ENCODE measurements around the gene FAM162A.
"Not testable (repeated sequence)": the region's sequence is repeated elsewhere in the genome, so short reads cannot be mapped to it uniquely, and the experiment has no call there.

Gene FAM162A

GRCh38 chr3:122430371-122430770, 46.4 kb downstream of the FAM162A start:
- H3K9ac ChIP-seq (ENCODE audit: low read length): no peak overlapping the region
- H3K27me3 ChIP-seq (ENCODE audit: low read depth, low read length): no peaks in the 10 kb centered on the region
- H3K4me1 ChIP-seq (ENCODE audit: low read length): peaks cover 12% of the 10 kb centered on the region
- H2AFZ ChIP-seq (ENCODE audit: low read depth, low read length): no peak overlapping the region
- H3K27ac ChIP-seq (ENCODE audit: low read length): no peak overlapping the region
- H3K36me3 ChIP-seq (replicated peaks; ENCODE audit: low read depth, low read length): peaks cover 54% of the 10 kb centered on the region
- no peak overlapping the region for H3K4me2 ChIP-seq (ENCODE audit: low read length)
- no peaks in the 10 kb centered on the region for H3K9me3 ChIP-seq (ENCODE audit: insufficient read depth, low read length)
- H4K20me1 ChIP-seq (ENCODE audit: insufficient read depth, low read length): no peaks in the 10 kb centered on the region
- TF ChIP-seq EZH2phosphoT487 (IDR thresholded peaks at IDR 0.05; ENCODE audit: low read depth) (no peak), CTCF (IDR thresholded peaks at IDR 0.05; ENCODE audit: low read depth, low read length) (no peak)
- no peak overlapping the region for H3K4me3 ChIP-seq (ENCODE audit: low read length)
- H3K79me2 ChIP-seq (ENCODE audit: low read length): no peaks in the 10 kb centered on the region

GRCh38 chr3:122435950-122436349, 52.0 kb downstream of the FAM162A start:
- H3K79me2 ChIP-seq (ENCODE audit: low read length): no peaks in the 10 kb centered on the region
- peaks cover 38% of the 10 kb centered on the region for H3K36me3 ChIP-seq (replicated peaks; ENCODE audit: low read depth, low read length)
- no peak overlapping the region for H3K9ac ChIP-seq (ENCODE audit: low read length)

GRCh38 chr3:122443090-122443489, 59.1 kb downstream of the FAM162A start:
- no peak overlapping the region for H3K9ac ChIP-seq (ENCODE audit: low read length)
- no peaks in the 10 kb centered on the region; the same call in 1 of the 2 replicates for H3K4me1 ChIP-seq (ENCODE audit: low read length)
- H3K79me2 ChIP-seq (ENCODE audit: low read length): peaks cover 2% of the 10 kb centered on the region; the same call in 1 of the 2 replicates
- TF ChIP-seq EZH2phosphoT487 (IDR thresholded peaks at IDR 0.05; ENCODE audit: low read depth): no peak
- no peak for TF ChIP-seq CTCF (IDR thresholded peaks at IDR 0.05; ENCODE audit: low read depth, low read length)
- no peaks in the 10 kb centered on the region for H4K20me1 ChIP-seq (ENCODE audit: insufficient read depth, low read length)
- no peaks in the 10 kb centered on the region for H3K9me3 ChIP-seq (ENCODE audit: insufficient read depth, low read length)
- no peak overlapping the region for H3K4me2 ChIP-seq (ENCODE audit: low read length)
- H3K4me3 ChIP-seq (ENCODE audit: low read length): no peak overlapping the region
- no peak overlapping the region for H3K27ac ChIP-seq (ENCODE audit: low read length)
- peaks cover 19% of the 10 kb centered on the region for H3K36me3 ChIP-seq (replicated peaks; ENCODE audit: low read depth, low read length)
- H3K27me3 ChIP-seq (ENCODE audit: low read depth, low read length): no peaks in the 10 kb centered on the region
- no peak overlapping the region for H2AFZ ChIP-seq (ENCODE audit: low read depth, low read length)

More at GRCh38 chr3:122435950-122436349, 52.0 kb downstream of the FAM162A start:
- TF ChIP-seq CTCF (IDR thresholded peaks at IDR 0.05; ENCODE audit: low read depth, low read length) (no peak), EZH2phosphoT487 (IDR thresholded peaks at IDR 0.05; ENCODE audit: low read depth) (no peak)
- H2AFZ ChIP-seq (ENCODE audit: low read depth, low read length): no peak overlapping the region
- no peaks in the 10 kb centered on the region for H4K20me1 ChIP-seq (ENCODE audit: insufficient read depth, low read length)
- no peaks in the 10 kb centered on the region for H3K9me3 ChIP-seq (ENCODE audit: insufficient read depth, low read length)
- no peaks in the 10 kb centered on the region; the same call in 1 of the 2 replicates for H3K4me1 ChIP-seq (ENCODE audit: low read length)
- no peak overlapping the region for H3K4me3 ChIP-seq (ENCODE audit: low read length)
- H3K27ac ChIP-seq (ENCODE audit: low read length): no peak overlapping the region
- no peaks in the 10 kb centered on the region for H3K27me3 ChIP-seq (ENCODE audit: low read depth, low read length)
- no peak overlapping the region for H3K4me2 ChIP-seq (ENCODE audit: low read length)

- not testable (repeated sequence) for H3K27ac ChIP-seq (ENCODE audit: low read length); H3K4me1 ChIP-seq (ENCODE audit: low read length); H4K20me1 ChIP-seq (ENCODE audit: insufficient read depth, low read length); H3K9me3 ChIP-seq (ENCODE audit: insufficient read depth, low read length); H3K79me2 ChIP-seq (ENCODE audit: low read length); H3K4me2 ChIP-seq (ENCODE audit: low read length); H3K4me3 ChIP-seq (ENCODE audit: low read length); H2AFZ ChIP-seq (ENCODE audit: low read depth, low read length); H3K27me3 ChIP-seq (ENCODE audit: low read depth, low read length); H3K9ac ChIP-seq (ENCODE audit: low read length)
- H3K36me3 ChIP-seq (replicated peaks; ENCODE audit: low read depth, low read length): peaks cover 22% of the 10 kb centered on the region
Measured at GRCh38 chr3:122443762-122444490, 59.9 kb downstream of the FAM162A start.

- not testable (repeated sequence) for H3K4me3 ChIP-seq (ENCODE audit: low read length); H3K4me2 ChIP-seq (ENCODE audit: low read length); H3K9me3 ChIP-seq (ENCODE audit: insufficient read depth, low read length); H3K79me2 ChIP-seq (ENCODE audit: low read length); H2AFZ ChIP-seq (ENCODE audit: low read depth, low read length); H3K27me3 ChIP-seq (ENCODE audit: low read depth, low read length); H3K4me1 ChIP-seq (ENCODE audit: low read length); H4K20me1 ChIP-seq (ENCODE audit: insufficient read depth, low read length); H3K27ac ChIP-seq (ENCODE audit: low read length); H3K9ac ChIP-seq (ENCODE audit: low read length)
- H3K36me3 ChIP-seq (replicated peaks; ENCODE audit: low read depth, low read length): peaks cover 25% of the 10 kb centered on the region
Measured at GRCh38 chr3:122444491-122444887, 60.5 kb downstream of the FAM162A start.

GRCh38 chr3:122448218-122448617, 64.2 kb downstream of the FAM162A start:
- H3K27ac ChIP-seq (ENCODE audit: low read length); H3K9ac ChIP-seq (ENCODE audit: low read length); H3K4me2 ChIP-seq (ENCODE audit: low read length); H3K79me2 ChIP-seq (ENCODE audit: low read length); H3K4me1 ChIP-seq (ENCODE audit: low read length); H2AFZ ChIP-seq (ENCODE audit: low read depth, low read length); H3K4me3 ChIP-seq (ENCODE audit: low read length); H3K9me3 ChIP-seq (ENCODE audit: insufficient read depth, low read length); H4K20me1 ChIP-seq (ENCODE audit: insufficient read depth, low read length); H3K27me3 ChIP-seq (ENCODE audit: low read depth, low read length): not testable (repeated sequence)
- H3K36me3 ChIP-seq (replicated peaks; ENCODE audit: low read depth, low read length): peaks cover 18% of the 10 kb centered on the region
